HG03066 (cell line): ENCODE data around the gene PRRT4.

Source experiments
- ATAC-seq: cut with Tn5 transposase; IDR thresholded peaks from one replicate; pipeline ENCODE4 v1.9.1; 2021; ENCODE audit warnings: low read depth; ENCODE audit not compliant: unreplicated experiment

Gene PRRT4

GRCh38 chr7:128378637-128379036, 17.1 kb upstream of the PRRT4 start:
- ATAC-seq: no peak

GRCh38 chr7:128376077-128376476, 14.6 kb upstream of the PRRT4 start:
- ATAC-seq: no peak

- no peak for ATAC-seq
Measured at GRCh38 chr7:128374041-128374440, 12.6 kb upstream of the PRRT4 start.

- no peak for ATAC-seq
Measured at GRCh38 chr7:128373606-128374005, 12.1 kb upstream of the PRRT4 start.

GRCh38 chr7:128370491-128370890, 9.0 kb upstream of the PRRT4 start:
- no peak for ATAC-seq

- no peak for ATAC-seq
Measured at GRCh38 chr7:128366986-128367385, 5.5 kb upstream of the PRRT4 start.

GRCh38 chr7:128366300-128366699, 4.8 kb upstream of the PRRT4 start:
- no peak for ATAC-seq

- no peak for ATAC-seq
Measured at GRCh38 chr7:128365432-128365831, 3.9 kb upstream of the PRRT4 start.

- ATAC-seq: no peak
Measured at GRCh38 chr7:128364166-128364870, 2.8 kb upstream of the PRRT4 start.

- no peak for ATAC-seq
Measured at GRCh38 chr7:128363261-128363721, 1.8 kb upstream of the PRRT4 start.

GRCh38 chr7:128362670-128363069, 1.2 kb upstream of the PRRT4 start:
- ATAC-seq: no peak

GRCh38 chr7:128360359-128360678, 1.2 kb downstream of the PRRT4 start:
- ATAC-seq: no peak

- no peak for ATAC-seq
Measured at GRCh38 chr7:128359939-128360338, 1.6 kb downstream of the PRRT4 start.

GRCh38 chr7:128359336-128359735, 2.2 kb downstream of the PRRT4 start:
- no peak for ATAC-seq

- ATAC-seq: no peak
Measured at GRCh38 chr7:128358233-128358632, 3.3 kb downstream of the PRRT4 start.

GRCh38 chr7:128357217-128357613, 4.3 kb downstream of the PRRT4 start:
- no peak for ATAC-seq

GRCh38 chr7:128356546-128357216, 4.8 kb downstream of the PRRT4 start:
- ATAC-seq: no peak

- no peak for ATAC-seq
Measured at GRCh38 chr7:128353610-128354009, 7.9 kb downstream of the PRRT4 start.

GRCh38 chr7:128353189-128353588, 8.3 kb downstream of the PRRT4 start:
- ATAC-seq: no peak

GRCh38 chr7:128352636-128353035, 8.9 kb downstream of the PRRT4 start:
- no peak for ATAC-seq

- ATAC-seq: no peak
Measured at GRCh38 chr7:128352153-128352537, 9.3 kb downstream of the PRRT4 start.
